ENCODE data around the gene SCAMP2.

The SCAMP2 gene

DNA sequence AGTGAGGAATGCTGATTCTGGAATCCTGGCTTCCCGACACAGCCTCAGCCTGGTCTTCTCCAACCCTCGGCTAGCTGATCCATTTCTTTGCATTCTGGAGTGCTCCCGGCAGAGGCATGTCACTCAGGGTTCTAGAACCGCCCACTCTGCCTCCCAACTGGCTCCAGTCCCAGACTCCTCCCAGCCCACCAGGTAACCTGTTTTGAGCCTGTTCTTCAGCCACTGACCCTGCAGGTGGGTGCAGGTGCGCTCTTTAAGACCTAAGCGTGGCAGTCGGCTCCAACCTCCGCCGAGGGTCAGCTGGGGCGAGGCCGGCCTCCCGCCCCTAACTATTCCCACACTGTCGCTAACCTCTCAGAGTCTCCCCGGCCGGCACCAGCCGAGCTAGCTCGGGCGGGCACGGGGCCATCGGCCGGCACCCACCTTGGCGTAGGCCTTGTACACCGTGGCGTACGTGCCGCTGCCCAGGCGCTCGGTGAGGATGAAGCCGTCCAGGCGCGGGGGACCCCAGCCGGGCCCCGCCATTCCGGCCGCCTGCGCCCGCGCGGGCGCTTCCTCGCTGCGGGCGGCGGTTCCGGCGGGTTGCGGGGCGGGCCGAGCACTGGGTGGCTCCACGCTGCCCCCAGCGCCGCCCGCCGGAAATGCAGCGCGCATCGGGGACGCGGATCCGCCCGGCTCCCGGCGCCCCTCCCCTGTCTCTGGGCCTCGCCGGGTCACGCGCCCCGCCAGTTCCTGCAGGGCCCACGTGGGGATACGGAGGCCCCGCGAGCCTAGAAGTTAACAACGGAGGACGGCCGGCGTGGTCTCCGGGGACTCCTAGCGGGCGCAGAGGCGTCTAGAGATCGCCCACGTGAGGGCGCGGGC is 30.4 kb downstream of the SCAMP2 start, which contains the start of gene ULK3:
TSS of gene ULK3 (minus strand) at position 576 of the 864 bp plus-strand sequence. CDS start at position 525, 51 bp downstream.
- Histone ChIP-seq H3K4me3 (ENCODE audit: low read depth in 1 of 5, low read length in 5 of 5) (peak within 1 kb of the TSS; percentile 86 to 95 (median 93)), H3K36me3 (ENCODE audit: control insufficient read depth in 5 of 5, insufficient read depth in 5 of 5, low read length in 5 of 5) (peaks cover 0 to 54% (median 37%) of the 10 kb centered on the region in 5 donors), H3K9me3 (ENCODE audit: control insufficient read depth in 5 of 5, low read length in 5 of 5) (no peaks in the 10 kb centered on the region), H3K27me3 (ENCODE audit: control insufficient read depth in 5 of 5, insufficient read depth in 4 of 5, low read length in 5 of 5) (no peaks in the 10 kb centered on the region), H3K9ac (ENCODE audit: low read length in 5 of 5) (peak within 1 kb of the TSS; percentile 83 to 94 (median 91)), H3K27ac (ENCODE audit: low read depth, low read length) (peak within 1 kb of the TSS; percentile 84), H3K4me1 (ENCODE audit: control insufficient read depth in 5 of 5, insufficient read depth in 5 of 5, low read length in 5 of 5) (peaks cover 2 to 36% (median 27%) of the 10 kb centered on the region in 5 donors)

DNA sequence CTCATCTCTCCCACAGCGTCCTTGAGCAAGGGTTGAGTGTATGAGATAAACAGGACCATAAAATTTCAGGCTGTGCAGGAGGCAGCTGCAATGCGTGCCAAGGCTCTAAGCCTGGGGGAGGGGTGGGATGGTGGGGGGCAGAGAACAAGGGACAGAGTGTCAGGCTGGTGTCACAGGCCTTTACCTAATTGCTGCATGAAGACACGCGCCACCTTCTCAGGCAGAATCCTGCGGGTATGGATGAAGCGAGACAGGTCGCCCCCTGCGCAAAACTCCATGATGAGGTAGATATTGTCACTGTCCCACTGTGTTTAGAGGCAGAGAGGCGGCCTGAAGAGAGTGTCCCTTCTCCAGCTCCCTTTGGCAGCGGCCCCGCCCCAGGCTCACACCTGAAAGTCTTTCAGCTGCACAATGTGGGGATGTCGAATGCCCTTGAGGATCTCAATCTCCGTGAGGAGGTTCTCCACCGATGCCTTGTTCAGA is 31.2 kb downstream of the SCAMP2 start:
- Histone ChIP-seq H3K27me3 (ENCODE audit: control insufficient read depth in 5 of 5, insufficient read depth in 4 of 5, low read length in 5 of 5) (no peaks in the 10 kb centered on the region), H3K4me3 (ENCODE audit: low read depth in 1 of 5, low read length in 5 of 5) (peak overlapping the region; percentile 86 to 95 (median 93)), H3K9me3 (ENCODE audit: control insufficient read depth in 5 of 5, low read length in 5 of 5) (no peaks in the 10 kb centered on the region), H3K36me3 (ENCODE audit: control insufficient read depth in 5 of 5, insufficient read depth in 5 of 5, low read length in 5 of 5) (peaks cover 0 to 54% (median 36%) of the 10 kb centered on the region in 5 donors), H3K9ac (ENCODE audit: low read length in 5 of 5) (peak overlapping the region in 3 of 5 donors; percentile 83 to 94 (median 86)), H3K27ac (ENCODE audit: low read depth, low read length) (no peak overlapping the region), H3K4me1 (ENCODE audit: control insufficient read depth in 5 of 5, insufficient read depth in 5 of 5, low read length in 5 of 5) (peaks cover 2 to 36% (median 24%) of the 10 kb centered on the region in 5 donors)

DNA sequence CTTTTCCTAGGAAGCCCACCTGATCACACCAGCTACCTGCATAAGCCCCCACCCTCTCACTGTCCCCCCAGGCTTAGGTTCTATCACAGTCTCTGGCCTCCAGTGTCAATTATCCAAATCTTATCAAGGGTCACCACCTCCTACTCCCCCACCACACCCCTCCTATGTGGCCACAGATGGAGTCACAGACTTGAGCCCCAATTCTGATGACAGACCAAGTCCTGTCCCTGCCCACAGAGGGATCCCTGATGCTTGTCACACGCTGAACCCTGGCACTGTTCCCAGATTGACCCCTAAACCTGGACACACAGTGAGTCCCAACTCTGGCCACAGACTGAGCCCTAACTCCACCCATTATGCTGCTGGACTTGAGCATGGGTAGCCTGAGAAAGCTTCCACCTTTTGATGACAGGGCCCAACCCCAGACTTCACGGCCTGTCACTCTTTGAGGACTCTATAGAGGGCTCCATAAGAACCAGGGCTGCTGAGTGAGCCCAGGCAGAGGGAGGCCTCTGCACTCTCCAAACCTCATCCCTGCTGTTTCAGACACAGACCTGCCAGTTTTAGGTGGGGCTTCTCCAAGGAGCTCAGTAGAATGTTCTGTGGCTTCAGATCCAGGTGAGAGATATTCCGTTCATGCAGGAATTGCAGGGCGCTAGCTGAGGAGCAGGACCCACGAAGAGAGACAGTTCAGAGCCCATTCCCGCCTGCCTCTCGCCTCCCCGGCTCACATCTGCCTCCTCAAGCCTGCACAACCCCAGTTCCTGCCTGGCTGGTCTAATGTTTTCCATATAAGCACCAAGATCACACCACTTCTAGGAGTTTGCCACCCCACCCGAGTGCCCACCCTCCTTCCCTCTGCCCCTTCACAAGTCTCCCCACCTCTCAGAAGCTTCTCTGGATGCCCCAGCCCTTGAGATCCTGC is 32.1 kb downstream of the SCAMP2 start:
- Histone ChIP-seq H3K9me3 (ENCODE audit: control insufficient read depth in 5 of 5, low read length in 5 of 5) (no peaks in the 10 kb centered on the region), H3K27me3 (ENCODE audit: control insufficient read depth in 5 of 5, insufficient read depth in 4 of 5, low read length in 5 of 5) (no peaks in the 10 kb centered on the region), H3K27ac (ENCODE audit: low read depth, low read length) (no peak overlapping the region), H3K4me3 (ENCODE audit: low read depth in 1 of 5, low read length in 5 of 5) (no peak overlapping the region), H3K4me1 (ENCODE audit: control insufficient read depth in 5 of 5, insufficient read depth in 5 of 5, low read length in 5 of 5) (peaks cover 2 to 36% (median 24%) of the 10 kb centered on the region in 5 donors), H3K36me3 (ENCODE audit: control insufficient read depth in 5 of 5, insufficient read depth in 5 of 5, low read length in 5 of 5) (peaks cover 0 to 59% (median 41%) of the 10 kb centered on the region in 5 donors), H3K9ac (ENCODE audit: low read length in 5 of 5) (peak overlapping the region in 1 of 5 donors; percentile 27)

DNA sequence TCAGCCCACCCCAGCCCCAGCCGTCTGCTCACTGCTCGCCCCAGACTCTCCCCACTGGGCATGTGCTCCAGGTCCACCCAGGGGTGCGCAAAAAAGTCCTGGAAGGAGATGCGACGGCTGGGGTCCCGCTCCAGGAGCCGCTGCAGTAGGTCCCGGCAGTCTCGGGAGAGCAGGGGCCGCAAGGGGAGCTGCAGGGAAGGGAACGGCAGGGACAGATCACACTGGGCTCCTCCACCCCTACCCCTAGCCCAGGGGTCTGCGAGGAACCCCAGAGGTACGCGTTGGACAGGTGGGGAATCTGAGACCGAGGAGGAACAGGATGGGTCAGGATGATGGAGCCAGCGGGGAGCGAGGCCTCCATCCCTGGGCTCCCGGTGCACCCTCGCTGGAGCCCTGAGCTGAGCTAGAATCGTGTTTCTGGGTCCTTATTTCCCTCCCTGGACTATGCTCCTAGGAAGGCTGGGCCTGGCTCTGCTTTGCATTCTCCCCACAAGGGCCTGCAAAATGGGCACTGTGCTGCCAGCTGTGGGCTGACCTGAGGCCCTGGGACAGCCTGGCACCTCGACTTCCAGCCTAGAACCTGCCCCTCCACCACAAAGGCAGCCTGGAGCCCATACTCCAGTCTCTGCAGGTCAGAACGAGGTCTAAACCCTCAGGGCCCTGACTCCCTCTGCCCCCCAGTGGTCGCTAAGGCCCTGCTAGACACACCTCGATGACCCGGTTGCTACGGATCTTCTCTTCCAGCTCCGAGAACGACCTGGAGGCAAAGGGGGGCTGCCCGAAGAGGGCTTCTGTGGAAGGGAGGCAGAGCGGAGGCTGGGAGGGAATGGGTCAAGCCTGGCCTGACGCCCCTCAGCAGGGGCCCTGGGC is 33.4 kb downstream of the SCAMP2 start:
- Histone ChIP-seq H3K9me3 (ENCODE audit: control insufficient read depth in 5 of 5, low read length in 5 of 5) (no peaks in the 10 kb centered on the region), H3K4me1 (ENCODE audit: control insufficient read depth in 5 of 5, insufficient read depth in 5 of 5, low read length in 5 of 5) (peaks cover 2 to 29% (median 24%) of the 10 kb centered on the region in 5 donors), H3K4me3 (ENCODE audit: low read depth in 1 of 5, low read length in 5 of 5) (no peak overlapping the region), H3K27me3 (ENCODE audit: control insufficient read depth in 5 of 5, insufficient read depth in 4 of 5, low read length in 5 of 5) (no peaks in the 10 kb centered on the region), H3K27ac (ENCODE audit: low read depth, low read length) (no peak overlapping the region), H3K36me3 (ENCODE audit: control insufficient read depth in 5 of 5, insufficient read depth in 5 of 5, low read length in 5 of 5) (peaks cover 0 to 55% (median 34%) of the 10 kb centered on the region in 5 donors), H3K9ac (ENCODE audit: low read length in 5 of 5) (no peak overlapping the region)

DNA sequence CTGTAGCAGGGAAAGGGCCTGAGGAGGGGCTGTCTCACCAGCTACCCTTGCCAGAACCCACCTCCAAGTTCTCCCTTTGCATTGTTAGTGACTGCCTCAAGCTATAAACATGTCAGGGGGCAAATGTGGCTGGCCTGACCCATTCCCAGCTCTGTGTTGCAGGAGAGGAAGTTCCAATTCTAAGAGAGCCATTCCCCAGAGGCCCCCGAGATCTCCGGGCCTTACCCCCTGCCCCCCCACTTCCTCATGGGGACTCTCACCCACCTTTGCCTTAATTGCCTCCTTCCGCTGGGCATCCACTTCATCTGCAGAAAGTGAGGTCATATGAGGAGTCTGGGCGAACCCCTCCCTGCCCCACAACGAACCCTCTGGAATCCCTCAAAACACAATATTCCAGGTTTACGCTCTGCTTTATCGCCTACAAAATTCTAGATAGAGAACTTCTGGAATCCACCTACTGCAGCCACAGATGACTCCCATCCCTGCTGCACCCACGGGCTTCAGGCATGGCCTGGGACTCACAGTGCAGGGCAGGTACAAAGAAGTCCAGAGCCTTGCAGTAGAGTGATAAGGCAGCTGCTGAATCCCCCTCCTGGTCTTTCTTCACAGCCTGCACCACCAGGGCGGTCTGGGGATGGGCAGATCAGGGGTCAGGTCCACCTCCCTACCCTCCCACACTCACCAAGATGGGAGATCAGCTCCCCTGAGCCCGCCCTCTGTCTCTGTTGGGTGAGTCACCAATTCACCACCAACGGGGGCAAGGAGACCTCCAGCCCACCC is 34.2 kb downstream of the SCAMP2 start:
- no peaks in the 10 kb centered on the region for H3K9me3 ChIP-seq (ENCODE audit: control insufficient read depth in 5 of 5, low read length in 5 of 5)
- no peak overlapping the region for H3K9ac ChIP-seq (ENCODE audit: low read length in 5 of 5)
- peaks cover 2 to 24% (median 17%) of the 10 kb centered on the region in 5 donors for H3K4me1 ChIP-seq (ENCODE audit: control insufficient read depth in 5 of 5, insufficient read depth in 5 of 5, low read length in 5 of 5)
- peaks cover 0 to 49% (median 33%) of the 10 kb centered on the region in 5 donors for H3K36me3 ChIP-seq (ENCODE audit: control insufficient read depth in 5 of 5, insufficient read depth in 5 of 5, low read length in 5 of 5)
- no peak overlapping the region for H3K4me3 ChIP-seq (ENCODE audit: low read depth in 1 of 5, low read length in 5 of 5)
- H3K27ac ChIP-seq (ENCODE audit: low read depth, low read length): no peak overlapping the region
- H3K27me3 ChIP-seq (ENCODE audit: control insufficient read depth in 5 of 5, insufficient read depth in 4 of 5, low read length in 5 of 5): no peaks in the 10 kb centered on the region

DNA sequence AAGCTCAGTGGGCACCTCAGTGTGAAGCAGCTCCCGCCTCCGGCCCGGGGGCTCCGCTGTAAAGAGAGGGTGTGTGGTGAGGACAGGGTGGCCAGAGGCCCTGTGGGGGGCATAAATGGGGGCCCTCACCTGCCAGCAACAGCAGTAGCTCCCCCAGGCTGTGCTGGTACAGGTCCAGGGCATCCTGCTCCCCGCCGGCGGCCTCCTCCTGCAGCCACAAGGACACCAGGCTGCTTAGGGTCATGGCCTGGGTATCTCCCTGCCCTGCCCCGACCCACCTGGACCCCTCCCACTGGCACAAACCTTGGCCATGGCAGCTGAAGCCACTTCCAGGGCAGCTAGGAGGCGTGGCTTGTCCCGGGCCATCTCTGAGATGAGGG is 35.0 kb downstream of the SCAMP2 start:
- Histone ChIP-seq H3K27ac (ENCODE audit: low read depth, low read length) (no peak overlapping the region), H3K27me3 (ENCODE audit: control insufficient read depth in 5 of 5, insufficient read depth in 4 of 5, low read length in 5 of 5) (no peaks in the 10 kb centered on the region), H3K4me1 (ENCODE audit: control insufficient read depth in 5 of 5, insufficient read depth in 5 of 5, low read length in 5 of 5) (peaks cover 2 to 21% (median 10%) of the 10 kb centered on the region in 5 donors), H3K9ac (ENCODE audit: low read length in 5 of 5) (no peak overlapping the region), H3K36me3 (ENCODE audit: control insufficient read depth in 5 of 5, insufficient read depth in 5 of 5, low read length in 5 of 5) (peaks cover 0 to 49% (median 33%) of the 10 kb centered on the region in 5 donors), H3K9me3 (ENCODE audit: control insufficient read depth in 5 of 5, low read length in 5 of 5) (no peaks in the 10 kb centered on the region), H3K4me3 (ENCODE audit: low read depth in 1 of 5, low read length in 5 of 5) (no peak overlapping the region)

DNA sequence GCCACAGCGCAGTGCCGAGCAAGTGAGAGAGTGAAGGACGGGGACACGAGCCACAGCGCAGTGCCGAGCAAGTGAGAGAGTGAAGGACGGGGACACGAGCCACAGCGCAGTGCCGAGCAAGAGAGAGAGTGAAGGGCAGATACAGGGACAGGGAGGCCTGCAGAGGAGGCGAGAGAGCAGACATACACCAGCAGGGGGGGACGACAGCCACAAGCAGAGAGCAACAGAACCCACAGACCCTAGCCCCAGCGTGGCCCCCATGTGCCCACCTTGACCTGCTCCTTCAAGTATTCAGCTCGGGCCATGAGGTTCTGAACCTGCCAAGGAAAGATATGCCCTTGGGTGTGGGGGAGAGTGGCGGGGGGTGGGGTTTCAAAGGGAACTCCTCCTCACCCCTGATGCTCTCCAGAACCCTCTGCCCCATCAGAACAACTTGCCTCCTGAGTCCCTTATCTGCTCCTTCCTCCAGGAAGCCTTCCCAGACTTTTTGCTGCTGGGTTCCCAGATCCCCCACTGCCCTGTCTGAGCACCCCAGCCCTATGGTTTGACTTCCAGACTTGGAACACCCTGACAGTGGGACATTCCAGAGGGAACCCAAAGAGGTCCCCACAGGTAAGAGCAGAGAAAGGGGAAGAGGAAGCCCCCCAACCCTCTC is 35.6 kb downstream of the SCAMP2 start:
- peaks cover 0 to 49% (median 33%) of the 10 kb centered on the region in 5 donors for H3K36me3 ChIP-seq (ENCODE audit: control insufficient read depth in 5 of 5, insufficient read depth in 5 of 5, low read length in 5 of 5)
- no peaks in the 10 kb centered on the region for H3K27me3 ChIP-seq (ENCODE audit: control insufficient read depth in 5 of 5, insufficient read depth in 4 of 5, low read length in 5 of 5)
- H3K27ac ChIP-seq (ENCODE audit: low read depth, low read length): no peak overlapping the region
- peaks cover 2 to 23% (median 9%) of the 10 kb centered on the region in 5 donors for H3K4me1 ChIP-seq (ENCODE audit: control insufficient read depth in 5 of 5, insufficient read depth in 5 of 5, low read length in 5 of 5)
- no peaks in the 10 kb centered on the region for H3K9me3 ChIP-seq (ENCODE audit: control insufficient read depth in 5 of 5, low read length in 5 of 5)
- no peak overlapping the region for H3K4me3 ChIP-seq (ENCODE audit: low read depth in 1 of 5, low read length in 5 of 5)
- no peak overlapping the region for H3K9ac ChIP-seq (ENCODE audit: low read length in 5 of 5)

DNA sequence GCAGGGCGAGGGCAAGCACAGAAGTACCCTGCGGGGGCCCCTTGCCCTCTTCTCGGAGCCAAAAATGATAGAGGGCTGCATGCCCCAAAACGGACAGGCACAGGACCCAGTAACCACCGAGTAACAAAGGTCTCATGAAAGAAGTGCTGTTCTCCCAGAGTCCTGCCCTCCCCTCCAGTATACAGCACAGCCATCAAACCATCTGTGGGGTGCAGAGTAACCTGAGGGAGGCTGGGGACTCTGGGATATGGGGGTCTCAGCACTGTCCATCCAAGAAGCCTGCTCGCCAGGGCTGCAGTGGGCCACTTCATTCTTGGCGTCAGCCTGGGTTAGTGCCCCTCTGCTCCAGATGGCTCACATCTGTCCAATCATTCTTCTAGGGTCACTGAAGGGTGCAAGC is 36.3 kb downstream of the SCAMP2 start:
- Histone ChIP-seq H3K9ac (ENCODE audit: low read length in 5 of 5) (no peak overlapping the region), H3K9me3 (ENCODE audit: control insufficient read depth in 5 of 5, low read length in 5 of 5) (no peaks in the 10 kb centered on the region), H3K36me3 (ENCODE audit: control insufficient read depth in 5 of 5, insufficient read depth in 5 of 5, low read length in 5 of 5) (peaks cover 0 to 49% (median 33%) of the 10 kb centered on the region in 5 donors), H3K27ac (ENCODE audit: low read depth, low read length) (no peak overlapping the region), H3K4me3 (ENCODE audit: low read depth in 1 of 5, low read length in 5 of 5) (no peak overlapping the region), H3K27me3 (ENCODE audit: control insufficient read depth in 5 of 5, insufficient read depth in 4 of 5, low read length in 5 of 5) (no peaks in the 10 kb centered on the region), H3K4me1 (ENCODE audit: control insufficient read depth in 5 of 5, insufficient read depth in 5 of 5, low read length in 5 of 5) (peaks cover 0 to 16% (median 1%) of the 10 kb centered on the region in 5 donors)
